DMS114 treated with DMSO at 0.1 percent for 48 hours (cell line): ENCODE data around the gene CRYBB3.

Source experiments
- DNase-seq: peaks from one replicate; lab custom pipeline; 2025; ENCODE audit not compliant: unreplicated experiment; lab: John Stamatoyannopoulos, UW

The CRYBB3 gene

DNA sequence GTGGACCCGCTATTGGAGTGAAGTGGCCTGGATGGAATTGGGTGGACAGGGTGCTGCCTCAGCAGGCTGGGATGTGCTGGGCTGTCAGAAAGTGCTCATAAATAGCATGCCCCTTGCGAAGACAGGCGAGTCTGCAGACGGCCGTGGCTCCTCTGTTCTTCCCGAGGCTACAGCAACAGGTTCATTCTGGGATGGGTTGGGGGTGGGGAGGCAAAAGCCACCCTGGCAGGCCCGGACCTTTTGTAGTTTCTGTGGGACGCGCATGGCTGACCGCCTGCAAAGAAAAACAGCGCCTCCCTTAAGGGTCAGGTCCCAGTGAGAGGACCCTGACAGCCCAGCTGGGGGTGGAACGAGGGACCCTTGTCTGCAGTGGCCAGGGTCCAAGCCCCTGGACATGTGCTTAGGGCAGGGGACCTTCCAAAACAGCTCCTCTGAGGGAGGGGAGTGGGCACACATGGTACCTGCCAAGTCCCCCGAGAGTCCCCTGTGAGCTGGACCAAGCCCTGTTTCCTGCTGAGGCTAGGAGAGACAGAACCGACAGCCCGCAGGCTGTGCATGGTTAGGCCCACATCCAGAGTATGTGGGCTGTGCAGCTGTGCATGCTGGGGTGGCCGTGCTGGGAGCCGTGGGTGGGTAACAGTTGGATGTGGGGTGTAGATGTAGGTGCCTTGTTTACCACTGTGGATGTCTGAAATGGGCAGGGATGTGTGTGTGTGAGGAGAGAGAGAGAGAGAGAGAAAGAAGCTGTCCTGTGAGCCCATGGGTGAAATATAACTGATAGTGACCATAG is at the start of gene CRYBB3:
Gene CRYBB3 (plus strand): TSS at position 128 of the 790 bp plus-strand sequence. CDS start 1,539 bp downstream, outside the sequence.
- DNase-seq, result no peak

DNA sequence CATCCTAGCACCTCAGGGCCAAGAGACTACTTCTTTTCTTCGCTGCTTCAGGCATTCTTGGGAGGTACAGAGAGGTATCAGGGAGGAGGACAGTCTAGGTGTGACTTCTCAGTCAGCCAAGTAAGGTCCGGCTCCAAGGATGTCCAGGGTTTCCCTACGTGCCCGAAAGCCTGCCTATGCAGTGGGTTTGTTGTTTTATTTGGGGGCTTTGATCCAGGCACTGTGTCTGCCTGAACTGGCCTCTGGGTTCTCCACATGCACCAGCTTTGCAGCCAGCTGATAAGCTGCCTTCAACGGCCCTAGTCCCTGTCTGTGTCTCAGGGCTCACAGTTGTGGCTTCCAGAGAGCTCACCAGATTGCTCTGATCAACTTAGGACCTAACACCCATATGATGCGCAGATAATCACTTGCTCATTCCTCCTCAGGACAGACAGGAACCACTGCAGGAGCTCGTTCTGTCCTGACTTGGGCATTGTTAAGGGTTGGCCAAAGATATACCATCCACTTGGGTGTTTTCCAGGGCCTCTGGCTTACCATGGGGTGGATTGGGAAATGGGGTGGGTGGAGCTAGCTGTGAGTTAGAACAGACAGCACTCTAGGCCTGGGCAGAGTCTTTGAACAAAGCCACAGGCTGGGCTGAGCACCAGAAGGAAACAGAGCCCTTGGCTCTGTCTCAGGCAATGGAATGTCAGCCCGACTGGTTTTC is 45.5 kb upstream of the CRYBB3 start:
- no peak for DNase-seq

DNA sequence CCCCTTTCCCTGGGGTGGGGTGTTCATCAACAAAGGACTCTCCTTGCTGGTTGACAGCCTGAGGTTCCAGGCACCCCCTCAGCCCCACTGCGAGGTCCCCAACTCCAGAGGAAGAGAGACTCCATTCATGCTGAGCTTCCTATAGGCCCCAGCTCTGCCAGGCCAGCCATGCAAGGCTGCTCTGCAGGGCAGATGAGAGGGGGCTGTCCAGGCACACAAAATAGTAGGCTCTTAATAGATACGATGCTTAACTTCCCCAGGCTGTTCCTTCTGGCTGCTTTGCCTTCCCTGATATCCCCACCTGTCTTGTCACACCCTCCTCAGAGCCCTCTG is 45.0 kb upstream of the CRYBB3 start:
- no peak for DNase-seq

DNA sequence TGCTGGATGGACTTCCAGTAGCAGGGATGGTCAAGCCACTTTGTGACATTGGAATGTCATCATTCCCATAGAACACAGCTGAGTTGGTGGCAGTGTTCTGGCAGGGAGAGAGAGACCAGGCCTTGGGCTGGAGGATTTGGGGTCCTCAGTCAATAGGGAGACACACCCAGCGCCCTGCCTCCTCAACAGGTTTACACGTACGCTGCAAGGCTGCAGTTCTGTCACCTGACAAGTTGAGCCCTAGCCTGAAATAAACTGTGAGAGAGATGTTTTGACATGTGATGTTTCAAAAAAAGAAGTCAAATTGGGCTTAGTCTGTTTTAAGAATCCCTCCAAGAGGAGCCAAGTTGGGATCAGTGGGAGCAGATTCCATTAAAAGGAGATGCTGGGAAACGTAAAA is 42.9 kb upstream of the CRYBB3 start:
- DNase-seq, result no peak

DNA sequence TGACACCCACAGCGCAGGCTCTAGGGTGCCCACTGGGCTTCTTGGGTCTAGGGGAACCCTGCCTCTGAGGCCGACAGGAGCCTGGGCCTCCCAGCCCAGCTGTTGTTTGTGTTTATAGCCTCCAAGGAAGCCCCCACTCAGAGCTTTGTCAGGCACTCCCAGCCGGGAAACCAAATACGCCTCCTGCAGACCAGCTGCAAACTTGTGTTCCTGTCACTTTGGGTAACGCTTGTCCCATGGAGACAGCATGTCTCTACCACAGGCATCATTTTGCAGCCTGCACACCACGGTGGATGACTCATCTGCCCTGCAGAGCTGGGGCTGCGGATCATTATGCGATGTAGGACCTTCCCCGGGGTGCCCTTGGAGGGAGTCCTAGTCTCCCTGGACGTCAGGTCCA is 40.6 kb upstream of the CRYBB3 start:
- DNase-seq, result no peak

DNA sequence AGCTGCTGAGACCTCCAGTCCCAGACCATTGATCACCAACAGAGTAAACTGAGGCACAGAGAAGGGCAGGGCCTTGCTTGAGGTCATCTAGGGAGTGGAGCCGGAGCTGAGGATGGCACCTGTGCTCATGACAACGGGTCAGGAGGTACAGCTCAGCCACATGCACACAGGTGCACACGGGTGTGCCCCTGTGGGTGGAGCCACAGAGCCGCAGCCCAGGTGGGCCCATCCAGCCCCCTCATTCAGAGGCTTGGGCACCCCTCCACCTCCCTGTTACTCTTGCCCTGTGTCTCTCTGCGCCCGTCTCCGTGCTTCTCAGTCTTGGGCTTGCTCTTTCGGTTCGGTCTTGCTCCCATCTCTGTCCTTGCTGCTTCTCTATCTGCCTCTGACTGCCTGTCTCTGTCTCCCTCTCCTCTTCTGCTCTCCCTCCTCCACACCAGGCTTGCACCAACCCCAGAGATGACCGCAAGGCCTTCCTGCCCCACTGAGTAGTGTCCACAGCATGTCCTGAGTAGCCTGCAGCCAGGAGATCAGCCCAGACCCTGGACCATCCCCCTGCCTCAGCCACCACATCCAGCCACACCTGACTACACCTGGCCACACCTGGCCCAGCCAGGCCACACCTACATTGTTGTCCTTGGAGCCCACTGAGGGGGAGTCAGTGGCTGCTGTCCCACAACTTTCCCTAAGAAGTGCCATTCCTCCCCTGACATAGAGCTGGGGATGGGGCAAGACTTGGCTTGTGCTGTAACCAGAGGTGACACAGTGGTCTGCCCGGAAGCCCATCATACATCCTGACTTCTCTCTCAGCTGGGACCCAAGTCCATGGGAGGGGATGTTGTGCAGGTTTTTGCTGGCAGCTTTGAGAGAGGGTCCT is 39.3 kb upstream of the CRYBB3 start:
- DNase-seq, result no peak

DNA sequence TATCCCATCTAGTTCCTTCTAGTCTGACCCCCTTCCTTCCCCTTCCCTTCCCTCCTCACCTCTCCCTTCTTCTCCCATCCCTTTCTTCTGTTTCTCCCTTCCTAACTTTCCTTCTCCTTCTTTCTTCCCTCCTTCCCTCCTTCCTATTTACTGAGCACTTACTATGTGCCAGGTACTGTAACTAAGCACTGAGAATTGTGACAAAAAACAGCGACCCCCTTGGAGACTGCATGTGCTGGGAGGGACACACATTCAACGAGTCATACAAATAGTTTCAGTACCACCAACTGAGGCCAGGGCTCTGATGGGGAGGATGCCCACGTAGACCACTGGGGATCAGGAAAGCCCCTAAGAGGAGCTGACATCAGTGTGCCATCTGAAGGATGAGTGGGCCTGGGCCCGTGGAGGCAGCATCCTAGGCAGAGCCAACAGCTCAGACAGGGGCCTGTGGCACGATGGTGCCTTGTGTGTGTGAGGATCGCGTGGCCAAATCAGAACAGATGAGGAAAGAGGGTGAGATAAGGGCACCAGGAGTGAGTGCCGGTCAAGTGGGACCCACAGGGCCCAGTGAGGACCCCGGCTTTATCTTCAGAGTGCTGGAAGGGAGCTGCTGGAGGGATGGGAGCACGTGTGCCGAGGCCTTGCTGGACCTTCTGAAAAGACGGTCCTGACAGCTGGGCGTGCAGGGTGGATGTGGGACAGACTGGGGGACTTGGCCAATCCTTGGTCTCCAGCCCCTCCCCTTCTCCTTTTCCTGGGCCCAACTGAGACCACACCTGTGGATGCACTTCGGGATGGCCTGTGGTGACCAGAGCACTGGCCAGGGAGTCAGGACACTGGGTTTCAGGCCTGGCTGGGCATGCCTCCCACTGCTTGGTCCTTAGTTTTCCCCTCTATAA is 38.4 kb upstream of the CRYBB3 start:
- no peak for DNase-seq

DNA sequence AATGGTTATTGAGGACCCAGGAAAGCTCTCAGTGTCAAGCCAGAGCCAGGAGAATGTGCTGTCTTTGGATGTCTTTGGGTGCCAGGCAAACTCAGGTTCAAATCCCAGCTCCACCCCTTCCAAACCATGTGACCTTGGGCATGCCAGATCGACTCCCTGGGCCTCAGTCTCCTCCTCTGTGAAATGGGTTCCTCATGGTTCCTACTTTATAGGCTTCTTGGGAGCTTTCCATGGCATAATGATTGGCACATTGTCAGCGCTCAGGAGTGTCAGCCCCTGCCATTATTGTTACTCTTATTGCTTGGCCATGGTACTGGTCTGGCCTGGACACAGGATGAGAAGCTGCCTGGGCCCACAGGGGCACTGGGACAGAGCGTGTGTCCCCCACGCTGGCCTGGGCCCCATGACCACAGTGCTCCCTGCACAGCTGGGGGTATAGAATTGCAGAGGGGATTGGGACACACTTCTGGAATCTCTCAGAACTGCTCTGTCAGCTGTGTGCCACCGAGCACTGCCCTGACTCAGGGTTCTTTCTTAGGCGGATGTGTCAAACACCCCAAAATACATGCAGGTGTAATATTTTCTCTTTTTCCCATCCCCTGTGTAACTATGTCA is 37.6 kb upstream of the CRYBB3 start:
- no peak for DNase-seq

DNA sequence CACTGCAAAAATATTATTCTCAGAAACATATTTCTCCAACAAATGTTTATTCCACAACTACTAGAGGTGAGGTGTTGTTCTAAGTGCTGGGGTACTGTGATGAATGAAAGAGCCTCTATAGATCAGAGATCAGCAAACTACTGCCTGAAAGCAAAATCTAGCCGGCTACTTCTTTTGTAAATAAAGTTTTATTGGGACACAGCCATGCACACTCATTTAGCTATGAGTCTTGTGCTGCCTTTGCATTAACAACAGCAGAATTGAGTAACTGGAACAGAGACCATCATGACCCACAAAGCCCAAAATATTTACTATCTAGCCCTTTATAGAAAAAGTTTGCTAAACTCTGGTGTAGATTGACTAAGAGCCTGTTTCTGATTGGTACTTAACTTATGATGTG is 37.1 kb upstream of the CRYBB3 start:
- no peak for DNase-seq

DNA sequence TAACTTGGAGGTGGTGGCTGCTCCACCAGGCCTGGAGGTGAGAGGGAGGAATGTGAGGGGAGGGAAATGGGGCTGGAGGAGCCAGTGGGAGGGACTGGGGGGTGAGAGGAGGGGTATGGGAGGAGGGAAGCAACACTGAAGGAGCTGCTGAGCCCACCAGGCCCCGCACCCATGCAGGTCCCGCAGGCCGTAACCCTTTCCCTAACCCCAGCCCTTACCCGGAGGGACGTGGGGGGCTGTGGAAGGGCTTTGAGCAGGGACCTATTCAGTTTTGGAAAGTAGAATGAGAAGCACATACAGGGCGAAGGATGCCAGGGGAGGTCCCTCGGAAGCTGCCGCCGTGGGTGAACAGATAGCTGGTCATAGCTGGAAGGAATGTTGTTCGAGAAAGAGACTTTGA is 33.9 kb upstream of the CRYBB3 start:
- no peak for DNase-seq

DNA sequence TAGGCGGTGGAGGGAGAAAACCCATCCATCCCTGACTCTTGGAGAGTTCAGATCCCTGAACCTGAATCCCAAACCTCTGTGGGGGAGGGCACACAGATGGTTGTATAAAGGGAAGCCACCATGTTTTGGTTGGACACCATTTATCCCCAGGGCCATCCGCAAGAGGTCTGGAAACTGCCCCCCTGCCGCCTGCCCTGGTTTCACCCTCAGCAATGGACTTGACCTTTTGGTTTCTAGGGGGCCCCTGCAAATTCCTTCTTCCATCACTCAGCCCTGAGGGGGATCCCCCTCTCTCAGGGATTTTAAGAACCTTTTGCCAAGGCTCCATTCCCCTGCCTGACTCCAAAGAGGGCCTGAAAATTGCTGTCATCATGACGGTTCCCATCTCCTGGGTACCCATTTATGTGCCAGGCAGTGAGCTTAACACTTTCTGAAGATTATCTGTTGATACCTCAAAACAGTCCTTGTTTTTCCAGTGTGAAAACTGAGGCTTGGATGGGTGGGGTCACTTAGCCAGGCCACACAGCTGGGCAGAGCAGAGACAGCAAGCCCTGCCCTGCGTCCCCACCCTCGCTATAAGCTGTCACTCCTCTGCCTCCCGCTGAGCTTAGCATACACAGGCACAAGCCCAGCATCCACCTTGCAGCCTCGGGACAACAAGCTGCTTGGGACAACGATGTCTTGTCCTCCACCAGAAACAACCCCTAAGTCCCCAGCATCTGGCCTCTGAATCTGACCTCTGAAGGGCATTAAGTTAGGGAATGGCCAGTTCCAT is 33.2 kb upstream of the CRYBB3 start:
- no peak for DNase-seq

DNA sequence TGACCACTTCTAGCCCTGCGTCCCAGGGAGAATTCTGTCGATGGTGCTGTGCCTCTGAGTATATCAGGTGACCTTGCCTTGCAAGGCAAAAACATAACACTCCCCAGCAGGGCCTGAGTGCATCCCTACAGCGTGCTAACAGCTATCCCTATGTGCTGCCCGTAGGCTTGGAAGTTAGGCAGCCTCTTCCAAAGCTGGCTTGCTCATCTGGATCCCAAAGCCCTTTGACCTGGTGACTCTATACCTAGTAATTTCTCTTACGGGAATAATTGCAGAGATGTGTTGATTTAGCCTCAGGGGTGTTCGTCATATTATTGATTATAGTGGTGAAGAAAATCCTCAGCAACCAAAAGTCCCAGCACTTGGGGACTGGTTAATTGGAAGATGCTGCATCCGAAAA is 32.6 kb upstream of the CRYBB3 start:
- no peak for DNase-seq

DNA sequence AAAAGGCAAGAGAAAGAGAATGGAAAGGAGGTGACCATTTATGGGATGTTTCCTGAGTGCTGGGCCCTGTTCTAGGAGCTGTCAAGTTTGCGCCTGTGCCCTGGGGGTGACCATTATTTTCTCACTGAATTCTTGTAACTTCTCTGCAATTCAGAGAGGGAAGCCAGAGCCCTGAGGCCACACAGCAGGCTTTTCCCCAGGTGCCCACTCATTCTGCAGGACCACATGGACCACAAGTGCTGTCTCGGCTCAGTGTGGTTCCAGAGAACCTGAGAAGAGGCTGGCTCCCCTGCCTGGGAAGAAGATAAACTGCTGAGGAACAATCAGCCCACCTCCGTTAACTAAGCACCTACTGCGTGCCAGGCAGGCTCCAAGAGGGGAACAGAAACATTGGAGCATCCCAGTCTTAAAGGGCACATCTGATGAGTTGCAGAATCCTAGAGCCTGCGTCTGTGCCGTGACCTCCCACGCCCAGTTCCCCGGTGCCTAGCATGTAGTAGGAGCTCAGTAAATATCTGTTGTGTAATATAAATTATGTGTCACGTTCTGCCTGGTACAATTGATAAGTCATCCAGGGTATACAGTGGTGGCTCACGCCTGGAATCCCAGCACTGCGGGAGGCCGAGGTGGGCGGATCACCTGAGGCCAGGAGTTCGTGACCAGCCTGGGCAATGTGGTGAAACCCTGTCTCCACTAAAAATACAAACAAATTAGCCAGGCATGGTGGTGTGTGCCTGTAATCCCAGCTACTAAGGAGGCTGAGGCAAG is 31.6 kb upstream of the CRYBB3 start:
- no peak for DNase-seq

DNA sequence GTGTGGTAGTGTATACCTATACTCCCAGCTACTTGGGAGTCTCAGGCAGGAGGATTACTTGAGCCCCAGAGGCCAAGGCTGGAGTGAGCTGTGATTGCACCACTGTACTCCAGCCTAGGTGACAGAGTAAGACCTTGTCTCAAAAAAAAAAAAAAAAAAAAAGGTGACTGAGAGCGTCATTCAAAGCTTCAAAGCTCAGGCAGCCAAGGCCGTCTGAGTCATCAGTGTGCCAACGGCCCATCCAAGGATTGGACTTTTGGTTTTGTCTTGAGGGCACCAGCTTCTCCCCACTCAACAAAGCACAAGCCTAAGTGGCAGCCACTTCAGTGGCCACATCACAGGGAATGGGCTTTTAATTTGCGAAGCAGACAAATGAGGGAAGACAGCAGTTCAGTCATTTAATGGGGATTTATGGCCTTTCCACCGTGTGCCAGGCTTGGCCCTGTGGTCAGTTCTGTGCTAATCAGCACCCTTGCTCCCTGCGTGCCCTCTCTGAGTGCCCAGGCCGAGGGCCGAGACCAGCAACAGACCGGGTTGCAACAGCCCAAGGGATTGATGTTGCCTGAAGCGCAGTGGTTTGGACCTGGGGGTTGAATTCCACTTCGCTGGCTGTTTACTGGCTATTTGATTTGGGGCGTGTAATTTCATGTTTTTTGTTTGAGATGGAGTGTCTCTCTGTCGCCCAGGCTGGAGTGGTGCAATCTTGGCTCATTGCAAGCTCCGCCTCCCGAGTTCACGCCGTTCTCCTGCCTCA is 30.2 kb upstream of the CRYBB3 start:
- no peak for DNase-seq

DNA sequence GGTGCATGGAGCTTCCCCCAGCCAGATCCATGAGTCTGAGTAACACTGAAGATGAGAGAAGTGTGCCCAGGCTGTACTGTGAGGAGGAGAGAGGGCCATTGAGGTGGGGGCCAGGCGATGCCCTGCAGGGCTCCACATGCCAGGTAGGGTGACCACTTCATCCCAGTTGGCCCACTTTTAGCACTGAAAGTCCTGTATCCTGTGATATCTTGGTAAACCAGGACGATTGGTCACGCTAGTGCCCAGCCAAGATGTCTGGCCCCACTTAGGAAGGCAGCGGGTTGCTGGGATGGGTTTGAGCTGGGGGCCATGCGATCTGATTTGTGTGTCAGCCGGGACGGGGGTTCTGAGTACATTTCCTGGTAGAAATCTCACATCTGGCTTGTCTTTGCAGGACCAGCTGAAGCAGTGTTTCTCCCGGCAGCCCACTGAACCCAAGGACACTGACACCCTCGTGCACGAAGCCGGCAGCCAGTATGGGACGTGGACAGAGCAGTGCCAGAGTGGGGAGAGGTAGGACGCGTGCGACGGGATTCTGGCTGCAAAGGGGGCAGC is 29.2 kb upstream of the CRYBB3 start:
- DNase-seq, result no peak

DNA sequence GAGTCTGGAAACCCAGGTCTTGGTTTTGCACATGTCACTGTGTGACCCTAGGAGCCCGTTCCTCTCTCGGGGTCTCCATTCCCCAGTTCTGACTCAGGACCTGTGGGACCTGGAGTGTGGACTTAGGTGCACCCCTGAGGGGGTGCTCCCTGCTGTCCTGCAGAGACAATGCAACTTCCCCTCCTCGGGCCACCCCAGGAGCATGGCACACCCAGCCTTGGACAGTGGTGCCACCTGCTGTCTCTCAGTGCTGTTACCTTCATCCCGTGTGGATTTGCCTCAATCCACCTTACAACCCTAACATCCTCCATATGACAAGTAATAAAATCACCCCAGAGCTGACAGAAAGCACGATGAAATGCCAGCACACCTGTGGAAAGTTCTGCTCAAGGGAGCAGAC is 27.5 kb upstream of the CRYBB3 start:
- no peak for DNase-seq

DNA sequence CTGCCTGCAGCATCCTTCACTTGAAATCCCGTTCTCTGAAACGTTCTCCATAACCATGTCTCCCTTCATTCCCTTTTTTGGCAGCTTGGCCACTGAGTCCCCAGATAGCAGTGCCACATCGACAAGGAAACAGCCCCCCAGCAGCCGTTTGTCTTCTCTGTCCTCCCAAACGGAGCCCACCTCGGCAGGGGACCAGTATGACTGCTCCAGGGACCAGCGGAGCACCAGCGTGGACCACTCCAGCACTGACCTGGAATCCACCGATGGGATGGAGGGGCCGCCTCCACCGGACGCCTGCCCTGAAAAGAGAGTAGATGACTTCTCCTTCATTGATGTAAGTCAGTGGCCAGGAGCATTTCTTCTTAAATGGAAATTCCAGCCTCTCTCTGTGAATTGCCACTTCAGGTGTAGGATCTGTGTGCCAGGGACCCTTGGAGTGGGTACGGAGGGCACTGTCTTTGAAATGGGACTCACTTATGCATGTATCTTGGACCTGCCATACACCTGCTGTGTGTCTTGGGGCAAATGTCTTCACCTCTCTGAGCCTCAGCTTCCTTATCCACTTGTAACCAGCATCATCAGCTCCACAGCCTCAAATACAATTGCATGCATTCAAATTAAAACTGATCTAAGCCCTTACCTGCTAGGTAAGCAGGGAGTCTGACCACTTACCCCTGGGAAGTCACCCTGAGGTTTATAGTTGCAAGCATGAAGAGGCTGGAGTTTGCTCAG is 25.3 kb upstream of the CRYBB3 start:
- DNase-seq, result no peak
